ENCODE results near the gene IL1R2. TPM values are rescaled to one million over a fixed set of nuclear protein-coding genes. Genes with fewer than 3 reads are reported as not detected.
A peak's percentile ranks its signal among the peaks of the same experiment; 100 is the strongest.

IL1R2 gene
- total RNA-seq, 1 donor from 2014 or later: 0.96 TPM

- no peak for DNase-seq
- Histone ChIP-seq H3K4me3 (no peak overlapping the region), H3K4me1 (peaks cover 24% of the 10 kb centered on the region), H3K27ac (replicated peaks) (peak overlapping the region; percentile 51), H3K36me3 (no peaks in the 10 kb centered on the region), H3K27me3 (ENCODE audit: low read depth) (no peaks in the 10 kb centered on the region), H3K9me3 (replicated peaks) (no peaks in the 10 kb centered on the region)
- no peak for TF ChIP-seq CTCF (IDR thresholded peaks at IDR 0.05; ENCODE audit: borderline replicate concordance)
- intact Hi-C loops (cut with micrococcal nuclease): loop anchor here (5.0 to 10.0 kb wide), 3 partner anchors 146 to 333 kb away; partner anchors contain the start of gene IL18R1
Measured at GRCh38 chr2:102021779-102022178, 30.0 kb downstream of the IL1R2 start.

- Histone ChIP-seq H3K27me3 (ENCODE audit: low read depth) (no peaks in the 10 kb centered on the region), H3K4me1 (peaks cover 37% of the 10 kb centered on the region), H3K27ac (replicated peaks) (no peak overlapping the region), H3K36me3 (no peaks in the 10 kb centered on the region), H3K4me3 (no peak overlapping the region), H3K9me3 (replicated peaks) (no peaks in the 10 kb centered on the region)
- DNase-seq: no peak
- intact Hi-C loops (cut with micrococcal nuclease): loop anchor here (5.0 to 10.0 kb wide), 3 partner anchors 144 to 332 kb away; partner anchors contain the start of gene IL18R1
- TF ChIP-seq CTCF (IDR thresholded peaks at IDR 0.05; ENCODE audit: borderline replicate concordance): no peak
Measured at GRCh38 chr2:102022884-102023539, 31.3 kb downstream of the IL1R2 start.

GRCh38 chr2:102024410-102024809 is 32.6 kb downstream of the IL1R2 start:
- Histone ChIP-seq H3K9me3 (replicated peaks) (no peaks in the 10 kb centered on the region), H3K27ac (replicated peaks) (no peak overlapping the region), H3K36me3 (no peaks in the 10 kb centered on the region), H3K4me1 (peaks cover 42% of the 10 kb centered on the region), H3K27me3 (ENCODE audit: low read depth) (no peaks in the 10 kb centered on the region), H3K4me3 (no peak overlapping the region)
- intact Hi-C loops (cut with micrococcal nuclease): loop anchor here (5.0 to 10.0 kb wide), 3 partner anchors 143 to 330 kb away; partner anchors contain the start of gene IL18R1
- DNase-seq: no peak
- no peak for TF ChIP-seq CTCF (IDR thresholded peaks at IDR 0.05; ENCODE audit: borderline replicate concordance)

GRCh38 chr2:102025016-102025501 is 33.3 kb downstream of the IL1R2 start:
- no peak for DNase-seq
- Histone ChIP-seq H3K27ac (replicated peaks) (peak overlapping the region; percentile 15), H3K9me3 (replicated peaks) (peaks cover 4% of the 10 kb centered on the region), H3K27me3 (ENCODE audit: low read depth) (no peaks in the 10 kb centered on the region), H3K36me3 (no peaks in the 10 kb centered on the region), H3K4me3 (no peak overlapping the region), H3K4me1 (peaks cover 42% of the 10 kb centered on the region)
- intact Hi-C loops (cut with micrococcal nuclease): loop anchor here (10.0 kb wide), 1 partner anchor 330 kb away; the partner anchor contains the start of gene IL18R1
- no peak for TF ChIP-seq CTCF (IDR thresholded peaks at IDR 0.05; ENCODE audit: borderline replicate concordance)

- Histone ChIP-seq H3K27me3 (ENCODE audit: low read depth) (no peaks in the 10 kb centered on the region), H3K4me3 (no peak overlapping the region), H3K27ac (replicated peaks) (peak overlapping the region; percentile 69), H3K36me3 (no peaks in the 10 kb centered on the region), H3K4me1 (peaks cover 41% of the 10 kb centered on the region), H3K9me3 (replicated peaks) (peaks cover 8% of the 10 kb centered on the region)
- no peak for TF ChIP-seq CTCF (IDR thresholded peaks at IDR 0.05; ENCODE audit: borderline replicate concordance)
- intact Hi-C loops (cut with micrococcal nuclease): loop anchor here (10.0 kb wide), 1 partner anchor 329 kb away; the partner anchor contains the start of gene IL18R1
- DNase-seq: no peak
Measured at GRCh38 chr2:102025583-102026267, 34.0 kb downstream of the IL1R2 start.
